WI38 (cell line): ENCODE data around the gene KCTD12.

Experiments used
- H3K4me3 ChIP-seq: 2 replicates; pipeline ENCODE4 v1.5.1; 2011; ENCODE audit warnings: low read depth, mild to moderate bottlenecking, control low read depth, low read length
- TF ChIP-seq, protein P1 (sequence below): IDR thresholded peaks from 2 replicates; pipeline ENCODE4 v1.5.1; 2012; ENCODE audit warnings: low read depth, mild to moderate bottlenecking, control low read depth, low read length

The KCTD12 gene

DNA sequence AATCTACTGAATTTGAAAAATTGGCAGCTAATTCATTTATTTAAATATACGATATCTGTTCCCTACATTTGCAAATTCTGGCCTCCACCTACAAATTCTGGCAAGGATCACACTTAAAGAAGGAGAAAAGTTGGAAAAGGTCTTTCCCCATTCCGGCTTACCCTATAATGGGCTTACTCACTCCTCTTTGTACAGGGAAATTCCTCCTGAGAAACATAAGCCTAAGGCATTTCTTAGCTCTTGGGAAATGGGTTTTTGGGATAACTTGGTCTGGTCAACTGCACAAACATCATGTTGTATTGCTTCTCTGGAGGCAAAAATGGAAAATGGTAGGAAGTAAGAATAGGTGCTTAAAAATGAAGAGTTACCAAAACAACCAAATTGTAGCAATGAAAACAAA is 25.5 kb downstream of the KCTD12 start:
- no peak overlapping the region for H3K4me3 ChIP-seq
- TF ChIP-seq, protein P1, sequence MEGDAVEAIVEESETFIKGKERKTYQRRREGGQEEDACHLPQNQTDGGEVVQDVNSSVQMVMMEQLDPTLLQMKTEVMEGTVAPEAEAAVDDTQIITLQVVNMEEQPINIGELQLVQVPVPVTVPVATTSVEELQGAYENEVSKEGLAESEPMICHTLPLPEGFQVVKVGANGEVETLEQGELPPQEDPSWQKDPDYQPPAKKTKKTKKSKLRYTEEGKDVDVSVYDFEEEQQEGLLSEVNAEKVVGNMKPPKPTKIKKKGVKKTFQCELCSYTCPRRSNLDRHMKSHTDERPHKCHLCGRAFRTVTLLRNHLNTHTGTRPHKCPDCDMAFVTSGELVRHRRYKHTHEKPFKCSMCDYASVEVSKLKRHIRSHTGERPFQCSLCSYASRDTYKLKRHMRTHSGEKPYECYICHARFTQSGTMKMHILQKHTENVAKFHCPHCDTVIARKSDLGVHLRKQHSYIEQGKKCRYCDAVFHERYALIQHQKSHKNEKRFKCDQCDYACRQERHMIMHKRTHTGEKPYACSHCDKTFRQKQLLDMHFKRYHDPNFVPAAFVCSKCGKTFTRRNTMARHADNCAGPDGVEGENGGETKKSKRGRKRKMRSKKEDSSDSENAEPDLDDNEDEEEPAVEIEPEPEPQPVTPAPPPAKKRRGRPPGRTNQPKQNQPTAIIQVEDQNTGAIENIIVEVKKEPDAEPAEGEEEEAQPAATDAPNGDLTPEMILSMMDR, result no peak

DNA sequence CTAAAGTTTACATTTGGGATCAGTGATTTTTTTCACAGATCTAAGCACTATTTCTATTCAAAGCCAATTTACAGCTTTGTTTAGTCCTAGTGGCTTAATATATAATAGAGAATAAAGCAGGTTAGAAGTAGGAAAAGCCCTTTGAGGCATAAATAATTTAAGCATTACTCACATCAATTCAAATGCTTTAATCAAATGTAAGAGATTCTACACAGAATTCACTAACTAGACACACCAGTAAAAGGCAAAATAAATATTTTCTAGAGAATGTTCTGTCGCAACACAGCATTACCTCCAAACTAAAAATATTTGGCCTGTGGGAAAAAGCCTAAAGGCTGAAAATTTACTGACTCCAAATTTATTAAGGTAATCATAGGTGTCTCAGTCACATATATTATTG is 31.3 kb downstream of the KCTD12 start:
- no peak overlapping the region for H3K4me3 ChIP-seq
- TF ChIP-seq, protein P1, result no peak

DNA sequence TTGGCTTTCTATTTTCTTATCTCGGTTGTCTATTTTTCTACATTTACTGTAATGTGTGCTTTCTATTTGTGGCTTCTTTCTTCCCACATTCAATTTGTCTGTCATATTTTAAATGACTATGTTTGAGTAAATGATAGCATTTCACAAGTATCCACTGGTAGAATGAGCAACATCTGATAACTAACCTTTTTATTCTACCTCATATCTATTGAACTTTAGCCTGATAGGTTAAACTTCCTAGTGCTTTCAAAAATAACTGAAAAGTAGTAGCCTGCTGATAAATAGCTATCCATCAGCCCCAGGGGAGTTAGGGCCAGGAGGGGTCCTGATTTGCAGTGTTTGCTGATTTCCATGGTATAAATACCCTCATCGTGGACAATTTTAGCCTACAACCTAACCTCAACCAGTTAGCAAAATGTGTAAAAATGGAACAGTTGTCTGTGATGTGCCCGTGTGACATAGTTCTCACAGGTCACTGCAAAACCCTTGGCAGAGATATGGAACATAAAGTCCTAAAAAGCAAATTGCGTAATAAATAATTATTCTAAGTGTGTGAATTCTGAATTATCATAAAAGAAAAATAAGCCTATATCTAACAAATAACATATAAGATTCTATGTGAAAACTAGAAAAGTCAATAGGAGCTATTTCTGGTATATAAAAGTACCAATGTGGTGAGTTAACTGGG is 32.1 kb downstream of the KCTD12 start:
- TF ChIP-seq, protein P1, result no peak
- H3K4me3 ChIP-seq, result no peak overlapping the region

DNA sequence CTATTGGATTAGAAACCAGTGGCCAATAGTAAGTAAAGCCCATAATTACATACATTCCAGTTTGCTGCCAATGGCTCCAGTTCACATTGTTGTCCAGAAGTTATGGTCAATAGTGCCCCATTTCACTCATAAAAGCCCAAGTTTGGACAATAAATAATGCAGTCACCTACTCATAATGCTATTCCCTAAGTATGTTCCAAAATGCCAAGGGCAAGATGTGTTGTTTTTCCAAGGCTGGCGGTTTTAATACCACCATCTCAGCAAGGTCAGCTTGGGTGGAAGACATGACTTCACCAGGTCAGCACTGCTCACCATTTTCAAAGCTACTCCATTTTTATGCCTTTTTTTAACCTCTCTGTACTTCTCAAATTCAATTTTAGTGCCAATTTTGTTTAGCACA is 32.7 kb downstream of the KCTD12 start:
- H3K4me3 ChIP-seq, result no peak overlapping the region
- TF ChIP-seq, protein P1, result no peak

DNA sequence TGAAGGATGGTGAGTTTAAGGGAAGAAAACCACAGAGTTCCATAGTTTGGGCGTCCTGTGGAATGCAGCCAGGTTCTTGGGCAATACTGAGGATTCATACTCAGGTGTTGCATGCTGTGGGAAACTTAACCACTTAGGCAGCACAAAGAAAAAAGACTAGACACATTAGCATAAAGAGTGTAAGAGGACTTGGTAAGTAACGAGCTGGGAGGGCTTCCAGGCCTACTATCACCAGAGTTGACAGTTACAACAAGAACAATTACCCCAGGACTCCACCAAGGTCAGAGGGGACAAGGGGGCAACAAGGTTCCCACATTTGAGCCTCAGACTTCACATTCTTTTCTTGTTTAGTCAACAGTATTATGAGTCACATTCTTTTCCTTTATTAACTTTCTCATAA is 33.2 kb downstream of the KCTD12 start:
- TF ChIP-seq, protein P1, result no peak
- no peak overlapping the region for H3K4me3 ChIP-seq

DNA sequence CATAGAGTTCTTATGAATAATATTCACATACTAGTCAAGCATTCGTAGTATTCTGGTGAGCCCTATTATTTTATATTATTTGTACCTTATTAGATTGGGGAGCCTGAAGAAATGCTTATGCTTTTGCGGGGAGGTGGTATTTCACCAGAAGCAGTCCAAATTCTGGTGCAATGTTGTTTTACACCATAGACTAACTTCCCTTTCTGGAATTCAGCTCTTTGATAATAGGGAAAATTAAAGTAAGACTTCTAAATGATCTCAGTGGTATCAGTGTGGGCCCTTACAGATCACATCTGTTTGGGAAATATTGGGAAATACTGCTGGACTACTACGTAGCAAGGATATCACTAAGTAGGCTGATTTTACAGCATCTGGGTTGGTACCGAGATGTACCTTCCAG is 34.2 kb downstream of the KCTD12 start:
- TF ChIP-seq, protein P1, result no peak
- no peak overlapping the region for H3K4me3 ChIP-seq

DNA sequence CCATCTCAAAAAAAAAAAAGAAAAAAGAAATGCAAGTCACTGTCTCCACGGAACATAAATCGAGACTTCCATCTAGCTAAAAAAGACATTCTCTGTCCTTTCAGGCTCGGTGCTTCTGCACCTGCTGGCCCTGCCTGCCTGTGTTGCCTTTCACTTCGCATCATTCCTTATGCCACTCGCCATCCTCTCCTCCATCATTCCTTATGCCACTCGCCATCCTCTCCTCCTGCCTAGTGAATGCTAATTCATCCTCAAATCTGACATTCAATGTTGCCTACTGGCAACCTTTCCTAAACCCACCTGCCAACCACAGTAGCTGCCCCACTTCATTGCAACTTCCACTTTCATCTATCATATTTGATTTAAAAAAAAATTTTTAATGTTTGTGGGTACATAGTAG is 36.7 kb downstream of the KCTD12 start:
- TF ChIP-seq, protein P1, result no peak
- no peak overlapping the region for H3K4me3 ChIP-seq
